Endothelial cell of umbilical vein (primary cell): Measurements from ENCODE around the gene SPAG7. TPM values are rescaled to one million over a fixed set of nuclear protein-coding genes. Genes with fewer than 3 reads are reported as not detected.

Source experiments
- BruUV-seq: library from RNA; stranded (reverse); fragments of 400-500 nt; replicated peaks from 2 replicates; lab custom pipeline; 2021; lab: Mats Ljungman, UMichigan
- CTCF ChIA-PET: fragments of 300-600, 350-600 bp; sonication (Branson Sonifier 250); formaldehyde crosslinking; loops from one replicate; lab custom pipeline; 2021; ENCODE audit warnings: antibody characterized with exemption, inconsistent platforms; lab: Charles Lee
- POLR2A ChIA-PET: fragments of 300-600, 350-600 bp; sonication (Branson Sonifier 250); formaldehyde crosslinking; loops from one replicate; lab custom pipeline; 2021; ENCODE audit warnings: antibody characterized with exemption, inconsistent platforms; lab: Charles Lee
- DNase-seq: peaks from one replicate; pipeline ENCODE4 v3.0.0-alpha.2; 2011; ENCODE audit warnings: low read depth, low spot score
- FAIRE-seq: peaks from 2 replicates; lab custom pipeline; 2011; peaks lifted over from hg19 to GRCh38; lab: Jason Lieb, UNC
- H2AFZ ChIP-seq: 2 replicates; pipeline ENCODE4 v1.6.0; 2012; ENCODE audit warnings: low read depth, low read length, control low read depth, inconsistent platforms
- H3K27ac ChIP-seq: 2 replicates; pipeline ENCODE4 v1.5.1; 2011; ENCODE audit warnings: low read depth, mild to moderate bottlenecking, control low read depth, low read length, moderate library complexity; ENCODE audit not compliant: insufficient read depth
- H3K27me3 ChIP-seq, 2 experiments: 2 replicates each; pipeline versions ENCODE4 v1.6.0 to v1.6.1; 2011; ENCODE audit warnings: low read length in 2 of 2, mixed read lengths in 1 of 2; ENCODE audit not compliant: control insufficient read depth in 2 of 2, insufficient read depth in 2 of 2
- H3K36me3 ChIP-seq, 2 experiments: 2 replicates in 1 of 2; 3 replicates in 1 of 2; pipeline ENCODE4 v1.5.1; 2011; ENCODE audit warnings: low read length in 2 of 2, mild to moderate bottlenecking in 1 of 2, moderate library complexity in 1 of 2; ENCODE audit not compliant: control insufficient read depth in 2 of 2, insufficient read depth in 2 of 2; ENCODE audit errors: extremely low read depth in 1 of 2
- H3K4me1 ChIP-seq: 3 replicates; pipeline ENCODE4 v1.5.1; 2011; ENCODE audit warnings: mild to moderate bottlenecking, low read length; ENCODE audit not compliant: control insufficient read depth, insufficient read depth; ENCODE audit errors: extremely low read depth
- H3K4me2 ChIP-seq: 2 replicates; pipeline ENCODE4 v1.6.1; 2011; ENCODE audit warnings: low read length, control low read depth, mixed read lengths; ENCODE audit not compliant: insufficient read depth
- H3K4me3 ChIP-seq, 3 experiments: fragments of 200-600 bp in 1 of 3; sonication (generic), shearing (Covaris generic) in 1 of 3; replicated peaks in 1 of 3; 2 replicates each; pipeline ENCODE4 v1.5.1; 2011 to 2016; ENCODE audit warnings: control low read depth in 3 of 3, low read length in 3 of 3, mild to moderate bottlenecking in 2 of 3, inconsistent platforms in 1 of 3, low read depth in 1 of 3, moderate library complexity in 1 of 3; ENCODE audit not compliant: insufficient read depth in 1 of 3
- H3K79me2 ChIP-seq: 2 replicates; pipeline ENCODE4 v1.6.0; 2012; ENCODE audit warnings: low read length, inconsistent platforms; ENCODE audit not compliant: control insufficient read depth, insufficient read depth
- H3K9ac ChIP-seq: replicated peaks from 2 replicates; pipeline ENCODE3; 2011; ENCODE audit warnings: low read length, control low read depth; ENCODE audit not compliant: insufficient read depth; ENCODE audit errors: extremely low read depth
- H3K9me1 ChIP-seq: replicated peaks from 3 replicates; pipeline ENCODE4 v1.6.0; 2011; ENCODE audit warnings: mild to moderate bottlenecking, low read length; ENCODE audit not compliant: control insufficient read depth, insufficient read depth; ENCODE audit errors: extremely low read depth
- H3K9me3 ChIP-seq: replicated peaks from 2 replicates; pipeline ENCODE4 v1.5.1; 2012; ENCODE audit warnings: low read length, inconsistent platforms; ENCODE audit not compliant: control insufficient read depth, insufficient read depth
- H4K20me1 ChIP-seq: replicated peaks from 2 replicates; pipeline ENCODE3; 2011; ENCODE audit warnings: mild to moderate bottlenecking, low read length; ENCODE audit not compliant: control insufficient read depth, insufficient read depth; ENCODE audit errors: extremely low read depth
- EZH2 ChIP-seq: IDR thresholded peaks from 2 replicates; pipeline ENCODE4 v1.6.1; 2012; ENCODE audit warnings: borderline replicate concordance, low read depth, mild to moderate bottlenecking, moderate library complexity, low read length, inconsistent platforms; ENCODE audit not compliant: severe bottlenecking
- FOS ChIP-seq: IDR thresholded peaks from 2 replicates; pipeline ENCODE4 v1.6.1; 2011; ENCODE audit warnings: mild to moderate bottlenecking, low read length, moderate library complexity, borderline replicate concordance; ENCODE audit not compliant: insufficient read depth
- GATA2 ChIP-seq: IDR thresholded peaks from 2 replicates; pipeline ENCODE4 v1.7.0; 2011; ENCODE audit warnings: low read depth, mild to moderate bottlenecking, moderate library complexity, mixed read lengths, low read length; ENCODE audit not compliant: insufficient read length, insufficient read depth
- JUN ChIP-seq: IDR thresholded peaks from 2 replicates; pipeline ENCODE4 v1.6.1; 2011; ENCODE audit warnings: borderline replicate concordance, low read depth; ENCODE audit not compliant: insufficient read length, insufficient read depth
- MYC ChIP-seq: IDR thresholded peaks from one replicate; pipeline ENCODE4 v1.6.1; 2011; ENCODE audit warnings: mild to moderate bottlenecking, low read depth, low read length
- POLR2A ChIP-seq: IDR thresholded peaks from 2 replicates; pipeline ENCODE4 v1.6.1; 2012; ENCODE audit warnings: low read depth, mild to moderate bottlenecking, control low read depth, low read length
- POLR2AphosphoS5 ChIP-seq: IDR thresholded peaks from 2 replicates; pipeline ENCODE4 v1.6.1; 2012; ENCODE audit warnings: low read depth, mild to moderate bottlenecking, control low read depth, low read length, moderate library complexity; ENCODE audit not compliant: insufficient read depth
- dilution Hi-C: fragments of 300-500 bp; cut with MboI; formaldehyde crosslinking; loops from one replicate; pipeline ENCODE4 v1.15.0; 2019; ENCODE audit warnings: low sequenced_read_pairs; ENCODE audit not compliant: extremely low pct_ligation_motif_present
- intact Hi-C: fragments of 100-400 bp; cut with micrococcal nuclease; formaldehyde crosslinking; loops from one replicate; pipeline ENCODE4 v1.10.0; 2022
- microRNA-seq: library from miRNA; unstranded; fragments of <30 nt; microRNA quantifications from one replicate; pipeline ENCODE4 v1.2.0, GENCODE V29; 2021; ENCODE audit warnings: borderline number of aligned reads, borderline replicate concordance
- polyA plus RNA-seq, 4 experiments: library from polyadenylated mRNA; depleted of rRNA in 3 of 4; stranded (reverse) in 3 of 4; unstranded in 1 of 4; fragments of >200 nt; gene quantifications; 2 replicates each; pipeline versions ENCODE4 v1.2.1 to v1.2.3, GENCODE V29; 2011 to 2012; ENCODE audit warnings: missing spikeins in 1 of 4
- small RNA-seq: library from RNA; depleted of rRNA; stranded (forward); fragments of <200 nt; gene quantifications from one replicate; pipeline ENCODE3, GENCODE V24; 2012; ENCODE audit warnings: low replicate concordance, low read depth; ENCODE audit not compliant: insufficient read depth, insufficient read length
- total RNA-seq: library from RNA; stranded (reverse); gene quantifications from 2 replicates; pipeline ENCODE4 v1.2.3, GENCODE V29; 2021
- TF ChIP-seq, protein P1 (sequence below): IDR thresholded peaks from 2 replicates; pipeline ENCODE4 v1.6.1; 2011; ENCODE audit not compliant: insufficient read depth, insufficient read length
- TF ChIP-seq, protein P2 (sequence below), 2 donors: IDR thresholded peaks; 1 replicate in 1 of 2; 2 replicates in 1 of 2; pipeline ENCODE4 v1.5.1; 2011; ENCODE audit warnings: low read length in 2 of 2, mild to moderate bottlenecking in 2 of 2, moderate library complexity in 2 of 2, control low read depth in 1 of 2, inconsistent platforms in 1 of 2, low read depth in 1 of 2; ENCODE audit not compliant: insufficient read depth in 1 of 2; ENCODE audit errors: extremely low read depth in 1 of 2

SPAG7 gene
- total and polyA plus RNA-seq, 2 donors (not counting 3 experiments of a cell fraction or from before 2014, with no cell fraction given), result 68.6 to 75.2 TPM

DNA sequence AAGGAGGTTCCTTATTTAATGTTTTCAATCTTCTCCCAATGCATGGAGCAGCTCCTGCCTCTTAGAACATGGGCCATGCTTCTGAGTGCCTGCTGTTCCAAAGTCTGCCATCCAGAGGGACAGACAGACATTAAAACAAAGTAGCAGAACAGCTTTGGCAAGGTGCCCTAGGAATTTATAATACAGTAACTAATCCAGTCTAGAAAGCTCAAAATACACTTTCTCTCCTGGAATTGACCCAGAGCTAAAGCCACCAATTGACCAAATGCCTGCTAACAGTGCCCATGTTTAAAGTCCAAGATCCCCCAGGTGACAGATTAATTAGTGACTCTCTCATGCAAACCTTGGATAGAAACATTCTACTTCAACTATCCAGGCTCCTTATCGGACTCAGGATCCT, 53.6 kb downstream of the SPAG7 start:
- no TSS peak for BruUV-seq

More for the DNA sequence above, 53.6 kb downstream of the SPAG7 start:
- Histone ChIP-seq H3K36me3 (no peaks in the 10 kb centered on the region), H3K9ac (no peak overlapping the region), H3K9me3 (no peaks in the 10 kb centered on the region), H3K4me2 (no peak overlapping the region), H3K27ac (no peak overlapping the region), H3K4me1 (no peaks in the 10 kb centered on the region), H4K20me1 (no peaks in the 10 kb centered on the region), H3K79me2 (no peaks in the 10 kb centered on the region), H3K9me1 (no peaks in the 10 kb centered on the region), H3K27me3 (no peaks in the 10 kb centered on the region), H2AFZ (no peak overlapping the region), H3K4me3 (no peak overlapping the region)
- no peak for DNase-seq
- dilution Hi-C loops, result no loop called here
- no peak for FAIRE-seq
- TF ChIP-seq EZH2 (no peak), MYC (no peak), FOS (no peak), POLR2A (no peak), JUN (no peak), GATA2 (no peak), POLR2AphosphoS5 (no peak)
- TF ChIP-seq, protein P1, sequence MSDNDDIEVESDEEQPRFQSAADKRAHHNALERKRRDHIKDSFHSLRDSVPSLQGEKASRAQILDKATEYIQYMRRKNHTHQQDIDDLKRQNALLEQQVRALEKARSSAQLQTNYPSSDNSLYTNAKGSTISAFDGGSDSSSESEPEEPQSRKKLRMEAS, result no peak
- TF ChIP-seq, protein P2, sequence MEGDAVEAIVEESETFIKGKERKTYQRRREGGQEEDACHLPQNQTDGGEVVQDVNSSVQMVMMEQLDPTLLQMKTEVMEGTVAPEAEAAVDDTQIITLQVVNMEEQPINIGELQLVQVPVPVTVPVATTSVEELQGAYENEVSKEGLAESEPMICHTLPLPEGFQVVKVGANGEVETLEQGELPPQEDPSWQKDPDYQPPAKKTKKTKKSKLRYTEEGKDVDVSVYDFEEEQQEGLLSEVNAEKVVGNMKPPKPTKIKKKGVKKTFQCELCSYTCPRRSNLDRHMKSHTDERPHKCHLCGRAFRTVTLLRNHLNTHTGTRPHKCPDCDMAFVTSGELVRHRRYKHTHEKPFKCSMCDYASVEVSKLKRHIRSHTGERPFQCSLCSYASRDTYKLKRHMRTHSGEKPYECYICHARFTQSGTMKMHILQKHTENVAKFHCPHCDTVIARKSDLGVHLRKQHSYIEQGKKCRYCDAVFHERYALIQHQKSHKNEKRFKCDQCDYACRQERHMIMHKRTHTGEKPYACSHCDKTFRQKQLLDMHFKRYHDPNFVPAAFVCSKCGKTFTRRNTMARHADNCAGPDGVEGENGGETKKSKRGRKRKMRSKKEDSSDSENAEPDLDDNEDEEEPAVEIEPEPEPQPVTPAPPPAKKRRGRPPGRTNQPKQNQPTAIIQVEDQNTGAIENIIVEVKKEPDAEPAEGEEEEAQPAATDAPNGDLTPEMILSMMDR (IDR thresholded peaks at IDR 0.05; ENCODE audit: extremely low read depth in 1 of 2, insufficient read depth in 1 of 2, low read depth in 1 of 2, low read length in 2 of 2), result no peak
- CTCF ChIA-PET, result interaction anchor here (0.7 to 2.6 kb wide), 4 partner anchors 11 to 73 kb away, joined by 3 to 11 read pairs (median 5); partner anchors contain the start of genes CAMTA2, CHRNE, RNF167 and SLC25A11
- POLR2A ChIA-PET, result interaction anchor here (0.7 kb wide), 1 partner anchor 1511 kb away, joined by 3 read pairs; no protein-coding TSS in a partner anchor
- intact Hi-C loops, result no loop called here

Small RNAs within 50 kb of the gene (microRNA-seq; reads per million reads assigned to microRNA genes)
- gene MIR6864, result not detected
- not detected for gene MIR6865

Small RNAs within 50 kb of the gene (small RNA-seq; reads per million reads assigned to genes)
- not detected for gene MIR6864
- gene MIR6865, result not detected

Other genes starting within 250 kb of the SPAG7 start
- 11.7 and 12.9 TPM in 2 replicates for gene MED11, start 236.4 kb downstream of the SPAG7 start, total RNA-seq
- gene MED11, start 236.4 kb downstream of the SPAG7 start, polyA plus RNA-seq, result 21.2 and 23.8 TPM in 2 replicates
- 0.44 TPM in 1 of 2 replicates, not detected in the other for gene ZMYND15, start 228.0 kb downstream of the SPAG7 start, total RNA-seq
- gene ZMYND15, start 228.0 kb downstream of the SPAG7 start, polyA plus RNA-seq, result 0.12 and 0.18 TPM in 2 replicates
- gene CXCL16, start 227.9 kb downstream of the SPAG7 start, total RNA-seq, result 4.8 and 5.4 TPM in 2 replicates
- gene CXCL16, start 227.9 kb downstream of the SPAG7 start, polyA plus RNA-seq, result 6.1 and 7.3 TPM in 2 replicates
- gene TM4SF5, start 195.9 kb downstream of the SPAG7 start, total RNA-seq, result not detected in 2 replicates
- gene TM4SF5, start 195.9 kb downstream of the SPAG7 start, polyA plus RNA-seq, result not detected in 2 replicates
- gene VMO1, start 181.5 kb downstream of the SPAG7 start, total RNA-seq, result not detected in 2 replicates
- 0.23 and 0.27 TPM in 2 replicates for gene VMO1, start 181.5 kb downstream of the SPAG7 start, polyA plus RNA-seq
- not detected in 2 replicates for gene GLTPD2, start 178.9 kb downstream of the SPAG7 start, total RNA-seq
- not detected in 2 replicates for gene GLTPD2, start 178.9 kb downstream of the SPAG7 start, polyA plus RNA-seq
- gene PSMB6, start 171.7 kb downstream of the SPAG7 start, total RNA-seq, result 203 and 214 TPM in 2 replicates
- 598 and 599 TPM in 2 replicates for gene PSMB6, start 171.7 kb downstream of the SPAG7 start, polyA plus RNA-seq
- 52.3 and 58.7 TPM in 2 replicates for gene PLD2, start 160.7 kb downstream of the SPAG7 start, total RNA-seq
- 53.6 and 54.7 TPM in 2 replicates for gene PLD2, start 160.7 kb downstream of the SPAG7 start, polyA plus RNA-seq
- gene MINK1, start 134.5 kb downstream of the SPAG7 start, total RNA-seq, result 87.5 and 89.4 TPM in 2 replicates
- gene MINK1, start 134.5 kb downstream of the SPAG7 start, polyA plus RNA-seq, result 46.8 and 53.6 TPM in 2 replicates
- 1.0 and 1.5 TPM in 2 replicates for gene C17orf107, start 68.3 kb downstream of the SPAG7 start, total RNA-seq
- gene C17orf107, start 68.3 kb downstream of the SPAG7 start, polyA plus RNA-seq, result 0.68 and 0.86 TPM in 2 replicates
- 0.76 and 0.84 TPM in 2 replicates for gene CHRNE, start 64.7 kb downstream of the SPAG7 start, total RNA-seq
- 1.1 and 1.3 TPM in 2 replicates for gene CHRNE, start 64.7 kb downstream of the SPAG7 start, polyA plus RNA-seq
- not detected in 2 replicates for gene GP1BA, start 35.5 kb downstream of the SPAG7 start, total RNA-seq
- gene GP1BA, start 35.5 kb downstream of the SPAG7 start, polyA plus RNA-seq, result not detected in 2 replicates
- gene SLC25A11, start 27.8 kb downstream of the SPAG7 start, total RNA-seq, result 50.2 and 58.2 TPM in 2 replicates
- 95.2 and 110 TPM in 2 replicates for gene SLC25A11, start 27.8 kb downstream of the SPAG7 start, polyA plus RNA-seq
- 60.2 and 61.0 TPM in 2 replicates for gene RNF167, start 27.5 kb downstream of the SPAG7 start, total RNA-seq
- gene RNF167, start 27.5 kb downstream of the SPAG7 start, polyA plus RNA-seq, result 87.6 and 121 TPM in 2 replicates
- gene PFN1, start 19.3 kb downstream of the SPAG7 start, total RNA-seq, result 1,167 and 1,191 TPM in 2 replicates
- gene PFN1, start 19.3 kb downstream of the SPAG7 start, polyA plus RNA-seq, result 1,577 and 1,770 TPM in 2 replicates
- gene ENO3, start 16.7 kb downstream of the SPAG7 start, total RNA-seq, result 5.1 and 5.5 TPM in 2 replicates
- 5.9 and 6.5 TPM in 2 replicates for gene ENO3, start 16.7 kb downstream of the SPAG7 start, polyA plus RNA-seq
- 51.0 and 56.7 TPM in 2 replicates for gene CAMTA2, start 19.9 kb upstream of the SPAG7 start, total RNA-seq
- gene CAMTA2, start 19.9 kb upstream of the SPAG7 start, polyA plus RNA-seq, result 33.8 and 47.2 TPM in 2 replicates
- gene INCA1, start 29.7 kb upstream of the SPAG7 start, total RNA-seq, result 0.71 and 1.0 TPM in 2 replicates
- gene INCA1, start 29.7 kb upstream of the SPAG7 start, polyA plus RNA-seq, result 0.99 and 1.0 TPM in 2 replicates
- gene KIF1C, start 30.1 kb upstream of the SPAG7 start, total RNA-seq, result 171 and 174 TPM in 2 replicates
- 33.6 and 33.9 TPM in 2 replicates for gene KIF1C, start 30.1 kb upstream of the SPAG7 start, polyA plus RNA-seq
- gene SLC52A1, start 67.6 kb upstream of the SPAG7 start, total RNA-seq, result not detected in 2 replicates
- 0.04 and 0.08 TPM in 2 replicates for gene SLC52A1, start 67.6 kb upstream of the SPAG7 start, polyA plus RNA-seq
- 1.4 and 1.7 TPM in 2 replicates for gene ZFP3, start 110.7 kb upstream of the SPAG7 start, total RNA-seq
- gene ZFP3, start 110.7 kb upstream of the SPAG7 start, polyA plus RNA-seq, result 1.7 and 1.8 TPM in 2 replicates
- gene ZNF232, start 144.1 kb upstream of the SPAG7 start, total RNA-seq, result 9.9 and 10.1 TPM in 2 replicates
- gene ZNF232, start 144.1 kb upstream of the SPAG7 start, polyA plus RNA-seq, result 2.6 and 3.1 TPM in 2 replicates
- 0.07 and 0.15 TPM in 2 replicates for gene USP6, start 148.2 kb upstream of the SPAG7 start, total RNA-seq
- under 0.01 and 0.02 TPM in 2 replicates for gene USP6, start 148.2 kb upstream of the SPAG7 start, polyA plus RNA-seq
- 5.0 and 5.8 TPM in 2 replicates for gene ZNF594, start 224.1 kb upstream of the SPAG7 start, total RNA-seq
- gene ZNF594, start 224.1 kb upstream of the SPAG7 start, polyA plus RNA-seq, result 1.0 and 1.2 TPM in 2 replicates